Ishikawa (cell line): Measurements from ENCODE around the gene CNPPD1.

ENCODE experiments used
- CEBPB ChIP-seq: IDR thresholded peaks from 2 replicates; pipeline ENCODE4 v1.6.1; 2012
- CREB1 ChIP-seq: IDR thresholded peaks from 2 replicates; pipeline ENCODE4 v1.6.1; 2012; ENCODE audit warnings: low read depth
- EGR1 ChIP-seq: IDR thresholded peaks from 2 replicates; pipeline ENCODE4 v1.6.1; 2012
- EP300 ChIP-seq: IDR thresholded peaks from 2 replicates; pipeline ENCODE4 v1.6.1; 2012; ENCODE audit warnings: borderline replicate concordance
- FOXM1 ChIP-seq: IDR thresholded peaks from 2 replicates; pipeline ENCODE4 v1.6.1; 2012; ENCODE audit warnings: low read depth, borderline replicate concordance
- MAX ChIP-seq: IDR thresholded peaks from 2 replicates; pipeline ENCODE4 v1.6.1; 2012
- NFIC ChIP-seq: IDR thresholded peaks from 2 replicates; pipeline ENCODE4 v1.6.1; 2012
- RAD21 ChIP-seq: IDR thresholded peaks from 2 replicates; pipeline ENCODE4 v1.6.1; 2012; ENCODE audit warnings: low read depth
- REST ChIP-seq: IDR thresholded peaks from 2 replicates; pipeline ENCODE4 v1.6.1; 2012; ENCODE audit warnings: low read depth, mild to moderate bottlenecking
- TAF1 ChIP-seq: IDR thresholded peaks from 2 replicates; pipeline ENCODE4 v1.6.1; 2012; ENCODE audit warnings: low read depth, mild to moderate bottlenecking
- TCF12 ChIP-seq: IDR thresholded peaks from 2 replicates; pipeline ENCODE4 v1.6.1; 2012; ENCODE audit warnings: low read depth
- TEAD4 ChIP-seq: IDR thresholded peaks from 2 replicates; pipeline ENCODE4 v1.6.1; 2012
- USF1 ChIP-seq: IDR thresholded peaks from 2 replicates; pipeline ENCODE4 v1.6.1; 2012
- YY1 ChIP-seq: IDR thresholded peaks from 2 replicates; pipeline ENCODE4 v1.6.1; 2012; ENCODE audit warnings: low read depth
- ZBTB7A ChIP-seq: IDR thresholded peaks from 2 replicates; pipeline ENCODE4 v1.6.1; 2012; ENCODE audit warnings: low read depth

Gene CNPPD1

GRCh38 chr2:219131744-219132143, 45.0 kb downstream of the CNPPD1 start:
- no peak for TF ChIP-seq CREB1
- no peak for TF ChIP-seq MAX

- TF ChIP-seq CEBPB (no peak), ZBTB7A (no peak), CREB1 (no peak), YY1 (no peak), USF1 (no peak), RAD21 (no peak), EP300 (no peak), MAX (no peak), TCF12 (no peak)
Observed at GRCh38 chr2:219131327-219131726, 45.4 kb downstream of the CNPPD1 start.

GRCh38 chr2:219129589-219129988, 47.1 kb downstream of the CNPPD1 start:
- TF ChIP-seq CREB1 = no peak
- TF ChIP-seq RAD21 = no peak
- TF ChIP-seq REST = no peak
- no peak for TF ChIP-seq EP300
- no peak for TF ChIP-seq YY1
- TF ChIP-seq MAX = no peak
- no peak for TF ChIP-seq TCF12
- no peak for TF ChIP-seq FOXM1
- no peak for TF ChIP-seq NFIC
- TF ChIP-seq USF1 = no peak
- no peak for TF ChIP-seq ZBTB7A
- TF ChIP-seq TAF1 = no peak
- no peak for TF ChIP-seq EGR1
- TF ChIP-seq CEBPB = no peak
- no peak for TF ChIP-seq TEAD4

GRCh38 chr2:219128396-219128795, 48.3 kb downstream of the CNPPD1 start:
- TF ChIP-seq NFIC = no peak
- TF ChIP-seq CREB1 = no peak
- TF ChIP-seq RAD21 = no peak
- no peak for TF ChIP-seq REST
- TF ChIP-seq YY1 = no peak
- TF ChIP-seq MAX = no peak
- TF ChIP-seq TEAD4 = no peak
- TF ChIP-seq USF1 = no peak
- no peak for TF ChIP-seq ZBTB7A
- TF ChIP-seq EGR1 = no peak
- TF ChIP-seq EP300 = no peak
- no peak for TF ChIP-seq FOXM1
- TF ChIP-seq TAF1 = no peak
- TF ChIP-seq CEBPB = no peak

- TF ChIP-seq TCF12 (no peak), CEBPB (no peak), ZBTB7A (no peak), REST (no peak), NFIC (no peak), EGR1 (no peak), TEAD4 (no peak), EP300 (no peak), TAF1 (no peak), RAD21 (no peak), YY1 (no peak), USF1 (no peak), MAX (no peak), CREB1 (no peak)
Observed at GRCh38 chr2:219127037-219127635, 49.6 kb downstream of the CNPPD1 start.
